PC-9 (cell line): Measurements from ENCODE around the gene SPPL2B. TPM values are rescaled to one million over a fixed set of nuclear protein-coding genes. Genes with fewer than 3 reads are reported as not detected.

ENCODE experiments used
- BruUV-seq: library from RNA; stranded (reverse); fragments of 400-500 nt; replicated peaks from 2 replicates; lab custom pipeline; 2021; lab: Mats Ljungman, UMichigan
- CTCF ChIA-PET: fragments of 300-600 bp; sonication (Branson Sonifier 250); formaldehyde crosslinking; loops from one replicate; lab custom pipeline; 2022; ENCODE audit warnings: antibody characterized with exemption; lab: Charles Lee
- POLR2A ChIA-PET: fragments of 300-600 bp; sonication (Branson Sonifier 250); formaldehyde crosslinking; loops from one replicate; lab custom pipeline; 2022; ENCODE audit warnings: antibody characterized with exemption; ENCODE audit not compliant: unreplicated experiment; lab: Charles Lee
- DNase-seq, 2 experiments: peaks; one replicate each; pipeline versions ENCODE4 v3.0.0 to v3.0.0-alpha.2; 2015 to 2022; ENCODE audit warnings: mixed read lengths in 1 of 2
- H2AFZ ChIP-seq: fragments of 200-600 bp; sonication (generic); 2 replicates; pipeline ENCODE4 v1.8.1; 2017; ENCODE audit warnings: antibody characterized with exemption
- H3F3A ChIP-seq: fragments of 200-600 bp; sonication (generic); 2 replicates; pipeline ENCODE4 v1.8.1; 2017; ENCODE audit warnings: antibody characterized with exemption, mild to moderate bottlenecking, low read depth; ENCODE audit not compliant: insufficient read depth
- H3K27ac ChIP-seq: fragments of 200-600 bp; sonication (generic); 2 replicates; pipeline ENCODE4 v1.6.1; 2016; ENCODE audit warnings: mixed run types
- H3K27me3 ChIP-seq: fragments of 200-600 bp; sonication (generic); 2 replicates; pipeline ENCODE4 v1.6.1; 2016; ENCODE audit warnings: low read depth, mixed run types; ENCODE audit not compliant: insufficient read depth
- H3K36me3 ChIP-seq: fragments of 200-600 bp; sonication (generic); 2 replicates; pipeline ENCODE4 v1.6.1; 2016; ENCODE audit warnings: low read depth, mixed run types
- H3K4me1 ChIP-seq: fragments of 200-600 bp; sonication (generic); replicated peaks from 2 replicates; pipeline ENCODE4 v1.6.1; 2016; ENCODE audit warnings: mixed run types; ENCODE audit not compliant: insufficient read depth
- H3K4me2 ChIP-seq: fragments of 200-600 bp; sonication (generic); 2 replicates; pipeline ENCODE4 v1.6.1; 2017; ENCODE audit warnings: mixed run types
- H3K4me3 ChIP-seq: fragments of 200-600 bp; sonication (generic); 2 replicates; pipeline ENCODE4 v1.6.1; 2016; ENCODE audit warnings: mixed run types
- H3K79me2 ChIP-seq: fragments of 200-600 bp; sonication (generic); 2 replicates; pipeline ENCODE4 v1.6.1; 2017; ENCODE audit warnings: low read depth, mixed run types
- H3K9me2 ChIP-seq: fragments of 200-600 bp; sonication (generic); 2 replicates; pipeline ENCODE4 v1.8.1; 2017; ENCODE audit warnings: mild to moderate bottlenecking; ENCODE audit not compliant: insufficient read depth
- H3K9me3 ChIP-seq: fragments of 200-600 bp; sonication (generic); 2 replicates; pipeline ENCODE4 v1.8.1; 2016; ENCODE audit warnings: low read depth; ENCODE audit not compliant: insufficient read depth
- H4K20me1 ChIP-seq: fragments of 200-600 bp; sonication (generic); 2 replicates; pipeline ENCODE4 v1.8.1; 2017; ENCODE audit not compliant: insufficient read depth
- CTCF ChIP-seq: fragments of 200-600 bp; sonication (generic); conservative IDR thresholded peaks from 2 replicates; pipeline ENCODE4 v1.6.1; 2017; ENCODE audit warnings: mixed run types, antibody characterized with exemption, mild to moderate bottlenecking, moderate library complexity
- EZH2 ChIP-seq: fragments of 200-600 bp; sonication (generic); IDR thresholded peaks from 2 replicates; pipeline ENCODE4 v1.8.0; 2017; ENCODE audit warnings: antibody characterized with exemption, low read depth
- intact Hi-C: fragments of 100-400 bp; cut with micrococcal nuclease; formaldehyde crosslinking; loops from one replicate; pipeline ENCODE4 v1.10.0; 2022; ENCODE audit not compliant: unreplicated experiment
- total RNA-seq: library from RNA; stranded (reverse); gene quantifications from 2 replicates; pipeline ENCODE4 v1.2.3, GENCODE V29; 2021

Gene SPPL2B
- total RNA-seq, 1 experiment from 2014 or later = 49.6 TPM

- POLR2A ChIA-PET = no interaction called here
- TF ChIP-seq EZH2 (no peak), CTCF (no peak)
- Histone ChIP-seq H3K36me3 (no peaks in the 10 kb centered on the region), H3F3A (no peaks in the 10 kb centered on the region), H3K27ac (no peak overlapping the region), H2AFZ (no peak overlapping the region), H3K27me3 (no peaks in the 10 kb centered on the region), H3K9me3 (no peaks in the 10 kb centered on the region), H3K79me2 (no peaks in the 10 kb centered on the region), H3K9me2 (no peaks in the 10 kb centered on the region), H4K20me1 (no peaks in the 10 kb centered on the region), H3K4me2 (no peak overlapping the region), H3K4me1 (no peaks in the 10 kb centered on the region), H3K4me3 (no peak overlapping the region)
- no TSS peak for BruUV-seq
- intact Hi-C loops = no loop called here
- no peak for DNase-seq
- CTCF ChIA-PET = no interaction called here
These were observed 28.0 kb upstream of the SPPL2B start for GRCh38 chr19:2300533-2300932.

- intact Hi-C loops = no loop called here
- DNase-seq = no peak
- no peaks in the 10 kb centered on the region for H3K9me3 ChIP-seq
- ChIA-PET POLR2A (no interaction called here), CTCF (no interaction called here)
- H3K9me2 ChIP-seq = no peaks in the 10 kb centered on the region
- H4K20me1 ChIP-seq = no peaks in the 10 kb centered on the region
- no peak for TF ChIP-seq CTCF
- no peak for TF ChIP-seq EZH2
- no peak overlapping the region for H2AFZ ChIP-seq
- H3F3A ChIP-seq = no peaks in the 10 kb centered on the region
- H3K27ac ChIP-seq = no peak overlapping the region
- H3K4me3 ChIP-seq = no peak overlapping the region
- H3K4me2 ChIP-seq = no peak overlapping the region
- no peaks in the 10 kb centered on the region for H3K36me3 ChIP-seq
- H3K79me2 ChIP-seq = no peaks in the 10 kb centered on the region
- H3K4me1 ChIP-seq = no peaks in the 10 kb centered on the region
- H3K27me3 ChIP-seq = no peaks in the 10 kb centered on the region
- BruUV-seq = no TSS peak
These were observed 25.9 kb upstream of the SPPL2B start for GRCh38 chr19:2302319-2303210.

- Histone ChIP-seq H3K27ac (no peak overlapping the region), H3K4me3 (no peak overlapping the region), H2AFZ (no peak overlapping the region), H3K9me2 (no peaks in the 10 kb centered on the region), H3K36me3 (no peaks in the 10 kb centered on the region), H4K20me1 (no peaks in the 10 kb centered on the region), H3K79me2 (no peaks in the 10 kb centered on the region), H3K4me2 (no peak overlapping the region), H3F3A (no peaks in the 10 kb centered on the region), H3K27me3 (no peaks in the 10 kb centered on the region), H3K4me1 (no peaks in the 10 kb centered on the region), H3K9me3 (no peaks in the 10 kb centered on the region)
- CTCF ChIA-PET = no interaction called here
- no peak for TF ChIP-seq CTCF
- TF ChIP-seq EZH2 = no peak
- DNase-seq = no peak
- POLR2A ChIA-PET = no interaction called here
- intact Hi-C loops = no loop called here
- BruUV-seq = no TSS peak
These were observed 25.2 kb upstream of the SPPL2B start for GRCh38 chr19:2303211-2303798.
